Smooth muscle cell (in vitro differentiated cells): Measurements from ENCODE around the gene RNF13. TPM values are rescaled to one million over a fixed set of nuclear protein-coding genes. Genes with fewer than 3 reads are reported as not detected.
"Not testable (repeated sequence)": the region's sequence is repeated elsewhere in the genome, so short reads cannot be mapped to it uniquely, and the experiment has no call there.

Experiments used
- DNase-seq: peaks from one replicate; lab custom pipeline; 2025; ENCODE audit not compliant: unreplicated experiment; lab: John Stamatoyannopoulos, UW
- H2AFZ ChIP-seq: fragments of 200-600 bp; sonication (generic); 2 replicates; pipeline ENCODE4 v1.6.0; 2016; ENCODE audit warnings: antibody characterized with exemption, low read depth, mild to moderate bottlenecking
- H3F3A ChIP-seq: fragments of 200-600 bp; sonication (generic); 2 replicates; pipeline ENCODE4 v1.6.0; 2017; ENCODE audit warnings: antibody characterized with exemption, low read depth
- H3K27ac ChIP-seq: fragments of 200-600 bp; sonication (generic); 2 replicates; pipeline ENCODE4 v1.5.1; 2016; ENCODE audit warnings: low read depth, mild to moderate bottlenecking
- H3K27me3 ChIP-seq: fragments of 200-600 bp; sonication (generic); 2 replicates; pipeline ENCODE4 v1.6.1; 2016; ENCODE audit warnings: low read depth, mild to moderate bottlenecking
- H3K36me3 ChIP-seq: fragments of 200-600 bp; sonication (generic); 2 replicates; pipeline ENCODE4 v1.5.1; 2016; ENCODE audit warnings: low read depth
- H3K4me1 ChIP-seq: fragments of 200-600 bp; sonication (generic); 2 replicates; pipeline ENCODE4 v1.5.1; 2016; ENCODE audit warnings: low read depth
- H3K4me2 ChIP-seq: fragments of 200-600 bp; sonication (generic); 2 replicates; pipeline ENCODE4 v1.6.0; 2016; ENCODE audit warnings: mild to moderate bottlenecking
- H3K4me3 ChIP-seq: fragments of 200-600 bp; sonication (generic); 2 replicates; pipeline ENCODE4 v1.5.1; 2016; ENCODE audit warnings: mild to moderate bottlenecking
- H3K79me2 ChIP-seq: fragments of 200-600 bp; sonication (generic); 2 replicates; pipeline ENCODE4 v1.6.0; 2016; ENCODE audit warnings: low read depth, mild to moderate bottlenecking
- H3K9ac ChIP-seq: fragments of 200-600 bp; sonication (generic); 2 replicates; pipeline ENCODE4 v1.6.0; 2016; ENCODE audit warnings: low read depth
- H3K9me3 ChIP-seq: fragments of 200-600 bp; sonication (generic); replicated peaks from 2 replicates; pipeline ENCODE4 v1.5.1; 2016; ENCODE audit warnings: low read depth
- H4K20me1 ChIP-seq: fragments of 200-600 bp; sonication (generic); 2 replicates; pipeline ENCODE4 v1.6.0; 2016; ENCODE audit warnings: low read depth
- CTCF ChIP-seq: fragments of 200-600 bp; sonication (generic); IDR thresholded peaks from 2 replicates; pipeline ENCODE4 v1.5.1; 2017; ENCODE audit warnings: borderline replicate concordance, mild to moderate bottlenecking, antibody characterized with exemption; ENCODE audit not compliant: insufficient read depth, poor library complexity, severe bottlenecking
- WGBS: methylation state at CpG from one replicate; pipeline ENCODE4 v1.1.7; 2016; ENCODE audit warnings: low lambda C conversion rate; 5-methylcytosine and 5-hydroxymethylcytosine counted together
- polyA plus RNA-seq: library from polyadenylated mRNA; unstranded; fragments of >200 nt; fragmentation: Nextera tagmentation; extraction: Ambion mirVana; gene quantifications from 2 replicates; pipeline ENCODE4 v1.2.1, GENCODE V29; 2016
- total RNA-seq: library from RNA; depleted of rRNA; stranded (reverse); fragments of >200 nt; gene quantifications from 2 replicates; pipeline ENCODE4 v1.2.3, GENCODE V29; 2014

RNF13 gene
- total and polyA plus RNA-seq, 2 experiments from 2014 or later: 46.1 to 81.9 TPM

- Histone ChIP-seq H3K4me1 (no peaks in the 10 kb centered on the region), H3K9ac (no peak overlapping the region), H3K4me3 (no peak overlapping the region), H3K27me3 (no peaks in the 10 kb centered on the region), H3F3A (no peaks in the 10 kb centered on the region), H3K9me3 (peaks cover 16% of the 10 kb centered on the region), H3K27ac (no peak overlapping the region), H3K36me3 (no peaks in the 10 kb centered on the region), H3K79me2 (peaks cover 80% of the 10 kb centered on the region), H3K4me2 (no peak overlapping the region), H4K20me1 (peaks cover 45% of the 10 kb centered on the region), H2AFZ (no peak overlapping the region)
- WGBS: 94% methylated on average over 3 of the region's 3 CpGs
- no peak for TF ChIP-seq CTCF
- no peak for DNase-seq
Observed at GRCh38 chr3:149826636-149827035, 13.6 kb downstream of the RNF13 start.

GRCh38 chr3:149828390-149828789 is 15.4 kb downstream of the RNF13 start:
- WGBS: 85% methylated on average over 1 of the region's 1 CpG

GRCh38 chr3:149829631-149830030 is 16.6 kb downstream of the RNF13 start:
- not testable (repeated sequence) for H3K4me2 ChIP-seq, H3K9ac ChIP-seq, H3K4me3 ChIP-seq, H2AFZ ChIP-seq, H3K4me1 ChIP-seq, H3K27ac ChIP-seq, H3F3A ChIP-seq, H3K36me3 ChIP-seq, H3K27me3 ChIP-seq, DNase-seq
- 97% methylated on average over 4 of the region's 4 CpGs for WGBS
- H3K9me3 ChIP-seq: peaks cover 28% of the 10 kb centered on the region
- H4K20me1 ChIP-seq: peaks cover 20% of the 10 kb centered on the region
- peaks cover 76% of the 10 kb centered on the region for H3K79me2 ChIP-seq

More at GRCh38 chr3:149828390-149828789, 15.4 kb downstream of the RNF13 start:
- no peak for DNase-seq
- H3K27me3 ChIP-seq: no peaks in the 10 kb centered on the region
- H2AFZ ChIP-seq: no peak overlapping the region
- peaks cover 19% of the 10 kb centered on the region for H3K9me3 ChIP-seq
- H3K4me1 ChIP-seq: no peaks in the 10 kb centered on the region
- H3K79me2 ChIP-seq: peaks cover 76% of the 10 kb centered on the region
- no peak for TF ChIP-seq CTCF
- H3K4me3 ChIP-seq: no peak overlapping the region
- no peak overlapping the region for H3K9ac ChIP-seq
- H4K20me1 ChIP-seq: peaks cover 32% of the 10 kb centered on the region
- no peaks in the 10 kb centered on the region for H3F3A ChIP-seq
- no peaks in the 10 kb centered on the region for H3K36me3 ChIP-seq
- no peak overlapping the region for H3K27ac ChIP-seq
- H3K4me2 ChIP-seq: no peak overlapping the region

- H3K79me2 ChIP-seq: peaks cover 78% of the 10 kb centered on the region
- H3K4me1 ChIP-seq: no peaks in the 10 kb centered on the region
- no peak for TF ChIP-seq CTCF
- no peak overlapping the region for H3K4me2 ChIP-seq
- no peak overlapping the region for H3K4me3 ChIP-seq
- no peaks in the 10 kb centered on the region for H3F3A ChIP-seq
- 96% methylated on average over 2 of the region's 2 CpGs for WGBS
- no peak overlapping the region for H2AFZ ChIP-seq
- no peaks in the 10 kb centered on the region for H3K27me3 ChIP-seq
- DNase-seq: no peak
- peaks cover 28% of the 10 kb centered on the region for H3K9me3 ChIP-seq
- peaks cover 10% of the 10 kb centered on the region for H4K20me1 ChIP-seq
- no peak overlapping the region for H3K9ac ChIP-seq
- H3K27ac ChIP-seq: no peak overlapping the region
- H3K36me3 ChIP-seq: peaks cover 7% of the 10 kb centered on the region
Observed at GRCh38 chr3:149830902-149831301, 17.9 kb downstream of the RNF13 start.
